ENCODE measurements around the gene RPS16. TPM values are rescaled to one million over a fixed set of nuclear protein-coding genes. Genes with fewer than 3 reads are reported as not detected.

Gene RPS16
- total and polyA plus RNA-seq, 2 of the 13 experiments (the other 11 are each of a cell fraction or from before 2014, with no cell fraction given), result 488 to 2,583 TPM

DNA sequence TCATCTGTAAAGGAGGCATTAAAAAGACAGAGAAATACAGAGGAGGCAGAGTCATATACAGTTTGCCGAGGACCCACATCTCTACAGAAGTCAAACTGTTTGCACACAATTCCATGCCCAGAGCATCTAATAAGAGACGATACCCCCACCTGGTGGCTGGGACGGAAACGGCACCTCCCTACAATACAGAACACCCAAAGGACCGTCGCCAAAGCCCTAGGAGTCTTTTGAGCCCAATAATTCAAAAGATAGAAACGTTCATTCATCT lies 24.0 kb downstream of the RPS16 start:
- ChIA-PET CTCF (ENCODE audit: low intra/inter-chr PET ratio, low total read pairs) (interaction anchor here (0.8 to 5.1 kb wide), 6 partner anchors 11 to 84 kb away, joined by 3 to 127 read pairs (median 4); partner anchors contain the start of genes MED29, PAF1 and SAMD4B), POLR2A (interaction anchor here (0.7 to 2.3 kb wide), 8 partner anchors 11 to 69 kb away, joined by 4 to 123 read pairs (median 29); partner anchors contain the start of genes MED29, PAF1, RPS16 and SAMD4B)
- peaks cover 0 to 6% of the 10 kb centered on the region in 2 experiments; a peak in 1 of 5 replicates for H3K36me3 ChIP-seq (replicated peaks in 1 of 2; ENCODE audit: control insufficient read depth in 1 of 2, insufficient read depth in 2 of 2, low read length in 2 of 2)
- H3K27ac ChIP-seq (ENCODE audit: extremely low read length, insufficient read depth, low read length), result peak overlapping the region; percentile 81
- DNase-seq (ENCODE audit: low spot score), result peak; percentile 90
- in situ Hi-C loops (cut with HindIII; ENCODE audit: extremely low pct_ligation_motif_present, low pct_unique_long_range_greater_than_20kb), result no loop called here
- no peak overlapping the region for H2AFZ ChIP-seq (ENCODE audit: low read length)
- no TSS peak for BruUV-seq (replicated peaks)
- peak; percentile 47 for ATAC-seq
- H3K27me3 ChIP-seq (ENCODE audit: control insufficient read depth in 1 of 2, insufficient read depth in 2 of 2, low read length in 2 of 2), result no peaks in the 10 kb centered on the region; a peak in 1 of 5 replicates
- peak overlapping the region; percentile 38 to 97 (median 70); a peak in 5 of 6 replicates for H3K4me3 ChIP-seq (replicated peaks in 1 of 3; ENCODE audit: insufficient read depth in 1 of 3, low read depth in 2 of 3, low read length in 3 of 3)
- H3K79me2 ChIP-seq (ENCODE audit: insufficient read depth, low read length), result peaks cover 38% of the 10 kb centered on the region
- peak overlapping the region; percentile 83 for H3K9ac ChIP-seq (ENCODE audit: insufficient read depth, low read depth, low read length)
- H3K4me2 ChIP-seq (ENCODE audit: low read depth, low read length), result peak overlapping the region; percentile 96
- intact Hi-C loops (cut with micrococcal nuclease; ENCODE audit: unreplicated experiment), result loop anchor here (1.0 to 10.0 kb wide), 5 partner anchors 10 to 289 kb away; partner anchors contain the start of genes EID2B and SAMD4B
- no peaks in the 10 kb centered on the region for H3K9me3 ChIP-seq (ENCODE audit: low read length)
- peaks cover 20% of the 10 kb centered on the region; the same call in 1 of the 2 replicates for H4K20me1 ChIP-seq (ENCODE audit: insufficient read depth, low read length)
- WGBS (ENCODE audit: low lambda C conversion rate), result 0% methylated on average over 7 of the region's 7 CpGs
- peaks cover 58% of the 10 kb centered on the region for H3K4me1 ChIP-seq (ENCODE audit: insufficient read depth, low read length)
- no peak for FAIRE-seq
- TF ChIP-seq MED13 (CRISPR knock-in tag; IDR thresholded peaks at IDR 0.05) (no peak), TFDP2 (CRISPR knock-in tag; IDR thresholded peaks at IDR 0.05) (no peak), YEATS4 (CRISPR knock-in tag; IDR thresholded peaks at IDR 0.05; ENCODE audit: borderline replicate concordance) (no peak), GPBP1L1 (CRISPR knock-in tag; IDR thresholded peaks at IDR 0.05) (no peak), ZNF781 (CRISPR knock-in tag; IDR thresholded peaks at IDR 0.05; ENCODE audit: borderline replicate concordance, not compliant biosample characterization) (no peak), ZNF256 (CRISPR knock-in tag; conservative IDR thresholded peaks at IDR 0.05) (no peak), ZNF780A (CRISPR knock-in tag; IDR thresholded peaks at IDR 0.05) (no peak), ZNF224 (CRISPR knock-in tag; IDR thresholded peaks at IDR 0.05) (no peak), MAZ (IDR thresholded peaks at IDR 0.05; ENCODE audit: borderline replicate concordance, low read depth, low read length) (no peak), MAZ (CRISPR knock-in tag; IDR thresholded peaks at IDR 0.05; ENCODE audit: low read depth) (no peak), ZFP1 (CRISPR knock-in tag; IDR thresholded peaks at IDR 0.05) (peak; percentile 29; the same call in 1 of the 2 replicates), ZNF33A (CRISPR knock-in tag; IDR thresholded peaks at IDR 0.05; ENCODE audit: borderline replicate concordance) (no peak), TRIM22 (IDR thresholded peaks at IDR 0.05) (no peak), GTF2F1 (IDR thresholded peaks at IDR 0.05; ENCODE audit: low read length) (no peak), SSRP1 (CRISPR knock-in tag; IDR thresholded peaks at IDR 0.05) (no peak), ZSCAN30 (CRISPR knock-in tag; IDR thresholded peaks at IDR 0.05) (0 out of 2 replicates have a peak, but pooled peaks have one; percentile 49), FOSL2 (CRISPR knock-in tag; IDR thresholded peaks at IDR 0.05) (no peak)
- TF ChIP-seq, protein P1, sequence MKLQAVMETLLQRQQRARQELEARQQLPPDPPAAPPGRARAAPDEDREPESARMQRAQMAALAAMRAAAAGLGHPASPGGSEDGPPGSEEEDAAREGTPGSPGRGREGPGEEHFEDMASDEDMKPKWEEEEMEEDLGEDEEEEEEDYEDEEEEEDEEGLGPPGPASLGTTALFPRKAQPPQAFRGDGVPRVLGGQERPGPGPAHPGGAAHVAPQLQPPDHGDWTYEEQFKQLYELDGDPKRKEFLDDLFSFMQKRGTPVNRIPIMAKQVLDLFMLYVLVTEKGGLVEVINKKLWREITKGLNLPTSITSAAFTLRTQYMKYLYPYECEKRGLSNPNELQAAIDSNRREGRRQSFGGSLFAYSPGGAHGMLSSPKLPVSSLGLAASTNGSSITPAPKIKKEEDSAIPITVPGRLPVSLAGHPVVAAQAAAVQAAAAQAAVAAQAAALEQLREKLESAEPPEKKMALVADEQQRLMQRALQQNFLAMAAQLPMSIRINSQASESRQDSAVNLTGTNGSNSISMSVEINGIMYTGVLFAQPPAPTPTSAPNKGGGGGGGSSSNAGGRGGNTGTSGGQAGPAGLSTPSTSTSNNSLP (IDR thresholded peaks at IDR 0.05; ENCODE audit: low read depth, low read length), result no peak
- TF ChIP-seq, protein P2, sequence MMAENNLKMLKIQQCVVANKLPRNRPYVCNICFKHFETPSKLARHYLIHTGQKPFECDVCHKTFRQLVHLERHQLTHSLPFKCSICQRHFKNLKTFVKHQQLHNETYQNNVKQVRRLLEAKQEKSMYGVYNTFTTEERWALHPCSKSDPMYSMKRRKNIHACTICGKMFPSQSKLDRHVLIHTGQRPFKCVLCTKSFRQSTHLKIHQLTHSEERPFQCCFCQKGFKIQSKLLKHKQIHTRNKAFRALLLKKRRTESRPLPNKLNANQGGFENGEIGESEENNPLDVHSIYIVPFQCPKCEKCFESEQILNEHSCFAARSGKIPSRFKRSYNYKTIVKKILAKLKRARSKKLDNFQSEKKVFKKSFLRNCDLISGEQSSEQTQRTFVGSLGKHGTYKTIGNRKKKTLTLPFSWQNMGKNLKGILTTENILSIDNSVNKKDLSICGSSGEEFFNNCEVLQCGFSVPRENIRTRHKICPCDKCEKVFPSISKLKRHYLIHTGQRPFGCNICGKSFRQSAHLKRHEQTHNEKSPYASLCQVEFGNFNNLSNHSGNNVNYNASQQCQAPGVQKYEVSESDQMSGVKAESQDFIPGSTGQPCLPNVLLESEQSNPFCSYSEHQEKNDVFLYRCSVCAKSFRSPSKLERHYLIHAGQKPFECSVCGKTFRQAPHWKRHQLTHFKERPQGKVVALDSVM (CRISPR knock-in tag; IDR thresholded peaks at IDR 0.05), result 0 out of 2 replicates have a peak, but pooled peaks have one; percentile 46

Measured in HepG2 (cell line).